GM19328 (cell line): Measurements from ENCODE around the gene ROPN1.

ENCODE experiments used
- ATAC-seq: cut with Tn5 transposase; IDR thresholded peaks from one replicate; pipeline ENCODE4 v1.9.1; 2021; ENCODE audit warnings: mild to moderate bottlenecking, moderate library complexity; ENCODE audit not compliant: unreplicated experiment

ROPN1 gene

GRCh38 chr3:123951522-123952447 lies 40.1 kb downstream of the ROPN1 start:
- ATAC-seq: no peak

- no peak for ATAC-seq
Measured at GRCh38 chr3:123949641-123950040, 42.3 kb downstream of the ROPN1 start.

DNA sequence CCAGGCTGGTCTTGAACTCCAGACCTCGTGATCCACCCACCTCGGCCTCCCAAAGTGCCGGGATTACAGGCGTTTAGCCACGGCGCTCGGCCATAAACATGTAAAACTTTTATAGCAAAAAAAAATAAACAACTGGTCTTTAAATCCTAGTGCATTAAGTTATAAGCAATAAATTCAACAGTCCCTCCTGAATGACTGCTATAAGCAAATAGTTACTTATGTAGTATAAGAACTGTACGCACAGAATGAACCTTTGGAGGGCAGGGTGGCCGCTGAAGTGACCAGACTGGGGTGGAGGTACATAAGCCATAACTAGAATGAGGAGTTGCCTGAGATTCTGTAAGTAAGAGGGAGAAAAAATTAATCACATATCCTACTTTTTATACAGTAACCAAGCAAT lies 43.5 kb downstream of the ROPN1 start:
- no peak for ATAC-seq

DNA sequence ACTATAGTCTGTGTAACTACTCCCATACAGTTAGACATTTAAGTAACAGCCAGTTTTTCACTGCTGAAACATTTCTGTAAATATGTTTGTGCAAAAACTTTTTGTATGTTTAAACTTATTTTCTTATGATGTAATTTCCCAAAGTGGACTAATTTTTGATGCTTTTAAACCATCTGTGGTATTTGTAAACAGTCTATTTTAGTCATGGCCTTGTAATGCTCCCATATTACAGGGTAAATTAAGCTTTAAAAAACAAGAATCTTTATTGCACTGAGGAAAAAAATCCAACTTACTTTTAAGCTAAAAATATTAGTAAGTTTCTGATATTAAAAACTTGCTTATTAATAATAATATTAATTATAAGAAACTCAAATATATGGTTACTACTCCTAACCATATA lies 44.4 kb downstream of the ROPN1 start:
- no peak for ATAC-seq

- ATAC-seq: no peak
Measured at GRCh38 chr3:123941542-123941941, 50.4 kb downstream of the ROPN1 start.

DNA sequence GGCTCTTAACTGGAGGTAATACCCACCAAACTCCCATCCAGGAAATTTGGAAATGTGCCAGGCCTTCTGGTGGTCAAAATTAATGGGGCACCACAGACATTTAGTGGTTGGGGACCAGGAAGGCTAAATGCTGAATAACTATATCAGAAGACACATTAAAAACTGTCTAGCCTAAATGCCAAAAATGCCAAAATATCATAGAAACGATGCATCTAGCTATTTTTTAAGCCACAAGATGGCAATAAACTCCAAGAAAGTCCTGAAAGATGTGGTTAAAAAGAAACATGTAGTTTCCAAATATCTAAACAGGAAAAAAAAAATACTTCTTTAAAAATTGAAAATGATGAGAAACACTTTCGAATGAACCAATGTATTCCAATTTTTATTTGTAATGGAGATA lies 50.8 kb downstream of the ROPN1 start:
- ATAC-seq: no peak

DNA sequence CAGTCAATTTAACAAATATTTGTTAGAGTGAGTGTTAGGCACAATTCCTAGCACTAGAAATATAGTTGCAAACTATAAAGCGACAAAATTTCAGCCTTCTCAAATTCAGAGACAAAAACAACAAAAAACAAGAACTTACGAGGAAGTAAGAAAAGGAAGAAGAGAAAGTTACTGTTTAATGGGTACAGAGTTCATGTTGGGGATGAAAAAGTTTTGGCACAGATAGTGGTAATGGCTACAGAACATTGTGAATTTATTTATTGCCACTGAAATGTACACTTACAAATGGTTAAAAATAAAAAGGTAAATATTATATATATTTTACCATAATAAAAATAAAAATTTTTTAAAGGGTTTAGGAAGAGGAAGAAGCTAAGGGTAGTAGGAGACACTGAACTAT lies 52.2 kb downstream of the ROPN1 start:
- no peak for ATAC-seq

DNA sequence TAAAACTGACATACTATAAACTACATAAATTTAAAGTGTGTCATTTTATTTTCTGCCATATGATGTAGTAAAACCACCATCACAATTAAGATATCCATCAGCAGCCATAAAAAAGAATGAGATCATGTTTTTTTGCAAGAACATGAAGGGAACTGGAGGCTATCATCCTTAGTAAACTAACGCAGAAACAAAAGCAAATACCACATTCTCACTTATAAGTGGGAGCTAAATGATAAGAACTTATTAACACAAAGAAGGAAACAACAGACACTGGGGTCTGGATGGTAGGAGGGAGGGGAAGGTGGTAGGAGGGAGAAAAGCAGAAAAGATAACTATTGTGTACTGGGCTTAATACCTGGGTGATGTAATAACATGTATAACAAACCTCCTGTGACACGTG lies 55.5 kb downstream of the ROPN1 start:
- no peak for ATAC-seq

DNA sequence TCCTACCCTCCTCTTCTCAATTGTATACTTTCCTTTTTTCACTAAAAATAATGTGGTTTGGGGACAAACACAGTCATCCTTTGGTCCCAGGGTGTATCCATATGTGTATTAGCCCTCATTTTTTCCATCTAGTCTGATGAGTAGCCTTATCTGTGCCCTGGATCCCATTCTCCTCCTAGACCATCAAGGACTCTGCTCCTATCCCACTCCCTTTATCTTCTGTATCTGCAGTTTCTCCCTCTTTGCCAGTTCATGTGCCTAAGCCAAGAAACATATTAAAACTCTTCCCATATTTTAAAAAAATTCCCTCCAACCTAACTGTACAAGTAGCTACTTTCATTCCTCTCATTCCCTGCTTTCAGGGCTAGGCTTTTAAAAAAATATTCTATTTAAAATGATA lies 56.1 kb downstream of the ROPN1 start:
- no peak for ATAC-seq

GRCh38 chr3:123934250-123934649 lies 57.7 kb downstream of the ROPN1 start:
- ATAC-seq: no peak

- ATAC-seq: no peak
Measured at GRCh38 chr3:123930445-123930844, 61.5 kb downstream of the ROPN1 start.

- ATAC-seq: no peak
Measured at GRCh38 chr3:123929325-123929724, 62.6 kb downstream of the ROPN1 start.

- no peak for ATAC-seq
Measured at GRCh38 chr3:123926396-123926795, 65.5 kb downstream of the ROPN1 start.

DNA sequence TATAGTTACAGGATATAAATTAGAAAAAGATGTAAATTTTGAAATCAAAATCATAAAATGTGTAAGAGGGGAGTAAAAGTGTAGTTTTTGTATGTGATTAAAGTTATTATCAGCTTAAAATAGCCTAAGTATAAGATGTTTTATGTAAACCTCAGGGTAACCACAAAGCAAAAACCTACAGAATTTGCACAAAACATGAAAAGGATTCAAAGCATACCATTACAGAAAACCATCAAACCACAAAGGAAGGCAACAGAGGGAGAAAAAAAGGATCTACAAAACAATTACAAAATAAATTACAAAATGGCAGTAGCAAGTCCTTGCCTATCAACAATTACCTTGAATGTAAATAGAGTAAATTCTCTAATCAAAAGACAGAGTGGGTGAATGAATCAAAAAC lies 71.1 kb downstream of the ROPN1 start:
- no peak for ATAC-seq

DNA sequence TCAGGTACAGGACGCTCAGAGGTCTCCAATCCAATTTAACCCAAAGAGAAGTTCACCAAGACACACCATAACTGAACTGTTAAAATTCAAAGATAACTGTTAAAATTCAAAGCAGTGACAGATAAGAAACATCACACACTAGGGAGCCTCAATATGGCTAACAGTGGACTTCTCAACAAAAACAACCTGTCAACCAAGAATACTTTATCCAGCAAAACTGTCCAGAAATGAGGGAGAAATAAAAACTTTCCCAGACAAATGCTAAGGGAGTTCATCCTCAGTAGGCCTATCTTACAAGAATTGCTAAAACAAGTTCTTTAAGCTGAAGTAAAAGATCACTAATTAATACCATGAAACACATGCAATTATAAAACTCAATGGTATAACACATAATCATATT lies 71.5 kb downstream of the ROPN1 start:
- no peak for ATAC-seq

- no peak for ATAC-seq
Measured at GRCh38 chr3:123919353-123919752, 72.6 kb downstream of the ROPN1 start.
